Naive thymus-derived CD4-positive, alpha-beta T cell (primary cell): ENCODE results near the gene GARNL3. TPM values are rescaled to one million over a fixed set of nuclear protein-coding genes. Genes with fewer than 3 reads are reported as not detected.

ENCODE experiments used
- ATAC-seq: fragments of 150-1000 bp; cut with Tn5 transposase; 2 replicates; pipeline ENCODE4 v1.10.0; 2021; ENCODE audit warnings: mild to moderate bottlenecking, moderate library complexity
- CTCF ChIA-PET: fragments of 350-600 bp; sonication (Branson Sonifier 250); formaldehyde crosslinking; loops from one replicate; lab custom pipeline; 2021; ENCODE audit warnings: antibody characterized with exemption; lab: Charles Lee
- POLR2A ChIA-PET: fragments of 350-600 bp; sonication (Branson Sonifier 250); formaldehyde crosslinking; loops from one replicate; lab custom pipeline; 2021; ENCODE audit warnings: antibody characterized with exemption, inconsistent platforms; lab: Charles Lee
- DNase-seq, 9 donors: peaks; one replicate each; pipeline versions ENCODE4 v3.0.0 to v3.0.0-alpha.2; 2020 to 2022; ENCODE audit warnings: mixed read lengths in 1 of 9
- H3K27ac ChIP-seq: one replicate; pipeline ENCODE4 v1.7.0; 2013; ENCODE audit warnings: mild to moderate bottlenecking, low read depth, low read length, moderate library complexity
- H3K27me3 ChIP-seq, 2 donors: one replicate each; pipeline ENCODE4 v1.7.0; 2013; ENCODE audit warnings: low read length in 2 of 2, mild to moderate bottlenecking in 2 of 2, moderate library complexity in 2 of 2; ENCODE audit not compliant: control insufficient read depth in 2 of 2, insufficient read depth in 2 of 2
- H3K36me3 ChIP-seq, 3 experiments: 1 replicate in 2 of 3; 2 replicates in 1 of 3; pipeline ENCODE4 v1.7.0; 2013; ENCODE audit warnings: low read length in 3 of 3, mild to moderate bottlenecking in 3 of 3, moderate library complexity in 1 of 3; ENCODE audit not compliant: insufficient read depth in 3 of 3, control insufficient read depth in 2 of 3
- H3K4me1 ChIP-seq, 2 donors: one replicate each; pipeline ENCODE4 v1.7.0; 2013; ENCODE audit warnings: low read length in 2 of 2, mild to moderate bottlenecking in 2 of 2, moderate library complexity in 1 of 2; ENCODE audit not compliant: control insufficient read depth in 2 of 2, insufficient read depth in 2 of 2
- H3K4me3 ChIP-seq: 2 replicates; pipeline ENCODE4 v1.7.0; 2013; ENCODE audit warnings: mild to moderate bottlenecking, low read length
- H3K9me3 ChIP-seq, 3 experiments: 1 replicate in 2 of 3; 2 replicates in 1 of 3; pipeline ENCODE4 v1.7.0; 2013; ENCODE audit warnings: low read length in 3 of 3; ENCODE audit not compliant: control insufficient read depth in 2 of 3
- H3K27ac Mint-ChIP-seq, 9 donors: one replicate each; pipeline ENCODE4 v1.8.0; 2020 to 2022; ENCODE audit warnings: mixed read lengths in 9 of 9, mild to moderate bottlenecking in 8 of 9, moderate library complexity in 5 of 9, inconsistent platforms in 2 of 9
- H3K27me3 Mint-ChIP-seq, 5 donors: one replicate each; pipeline ENCODE4 v1.8.0; 2021 to 2022; ENCODE audit warnings: mixed read lengths in 5 of 5, mild to moderate bottlenecking in 1 of 5
- H3K36me3 Mint-ChIP-seq, 5 donors: one replicate each; pipeline ENCODE4 v1.8.0; 2020 to 2022; ENCODE audit warnings: mixed read lengths in 5 of 5, mild to moderate bottlenecking in 3 of 5, inconsistent platforms in 1 of 5
- H3K4me1 Mint-ChIP-seq, 7 donors: one replicate each; pipeline ENCODE4 v1.8.0; 2020 to 2022; ENCODE audit warnings: mixed read lengths in 7 of 7, mild to moderate bottlenecking in 3 of 7, inconsistent platforms in 1 of 7
- H3K4me3 Mint-ChIP-seq, 10 donors: one replicate each; pipeline ENCODE4 v1.8.0; 2020 to 2022; ENCODE audit warnings: mild to moderate bottlenecking in 10 of 10, mixed read lengths in 10 of 10, moderate library complexity in 6 of 10, inconsistent platforms in 2 of 10
- H3K9me3 Mint-ChIP-seq, 11 donors: one replicate each; pipeline ENCODE4 v1.8.0; 2020 to 2022; ENCODE audit warnings: mixed read lengths in 11 of 11, mild to moderate bottlenecking in 4 of 11, inconsistent platforms in 1 of 11, moderate library complexity in 1 of 11
- intact Hi-C, 2 donors: fragments of 100-400 bp; cut with micrococcal nuclease; formaldehyde crosslinking; loops; one replicate each; pipeline ENCODE4 v1.15.1; 2023
- polyA plus RNA-seq, 2 donors: library from polyadenylated mRNA; unstranded; fragments of 300-500 nt; fragmentation: Illumina TruSeq; gene quantifications; one replicate each; pipeline ENCODE4 v1.2.3, GENCODE V29; 2021
- total RNA-seq, 6 experiments: library from RNA in 5 of 6; stranded (reverse) in 5 of 6; gene quantifications; 1 replicate in 5 of 6; 2 replicates in 1 of 6; pipeline ENCODE4 v1.2.3 and lab custom pipeline; 2021 to 2026

GARNL3 gene
- total and polyA plus RNA-seq, 7 experiments from 2014 or later = 0.85 to 4.1 (median 2.6) TPM; not detected in 1

DNA sequence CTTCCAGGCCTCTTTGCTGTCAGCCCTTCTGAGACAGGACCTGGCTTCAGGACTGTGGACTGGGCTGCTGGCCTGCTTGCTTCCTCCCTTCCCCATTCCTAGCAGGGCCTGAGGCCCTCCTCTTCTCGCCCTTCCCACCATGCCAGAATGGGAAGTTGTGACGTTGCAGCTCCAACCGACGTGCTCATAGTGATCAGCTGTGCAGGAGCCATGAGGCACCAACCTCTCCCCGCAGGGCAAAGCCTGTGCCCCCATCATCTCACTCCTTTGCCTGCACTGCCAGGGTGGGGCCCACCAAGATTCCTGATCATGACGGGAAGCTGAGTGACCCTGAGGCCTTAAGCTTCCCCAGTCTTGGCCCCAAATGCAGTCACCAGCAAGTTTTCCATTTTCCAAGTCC, 45.1 kb upstream of the GARNL3 start:
- intact Hi-C loops = no loop called here
- Mint-ChIP-seq H3K36me3 (no peaks in the 10 kb centered on the region), H3K27me3 (peaks cover 0 to 36% (median 0%) of the 10 kb centered on the region in 5 donors), H3K4me3 (no peak overlapping the region), H3K27ac (no peak overlapping the region), H3K9me3 (peaks cover 0 to 3% (median 0%) of the 10 kb centered on the region in 11 donors), H3K4me1 (peaks cover 16 to 39% (median 33%) of the 10 kb centered on the region in 7 donors)
- ChIA-PET CTCF (no interaction called here), POLR2A (no interaction called here)
- H3K9me3 ChIP-seq = no peaks in the 10 kb centered on the region
- H3K27me3 ChIP-seq = no peaks in the 10 kb centered on the region
- H3K36me3 ChIP-seq = no peaks in the 10 kb centered on the region
- no peak overlapping the region for H3K4me3 ChIP-seq
- ATAC-seq (no peak), DNase-seq (no peak)
- H3K4me1 ChIP-seq = peaks cover 4 to 22% of the 10 kb centered on the region in 2 donors
- no peak overlapping the region for H3K27ac ChIP-seq

DNA sequence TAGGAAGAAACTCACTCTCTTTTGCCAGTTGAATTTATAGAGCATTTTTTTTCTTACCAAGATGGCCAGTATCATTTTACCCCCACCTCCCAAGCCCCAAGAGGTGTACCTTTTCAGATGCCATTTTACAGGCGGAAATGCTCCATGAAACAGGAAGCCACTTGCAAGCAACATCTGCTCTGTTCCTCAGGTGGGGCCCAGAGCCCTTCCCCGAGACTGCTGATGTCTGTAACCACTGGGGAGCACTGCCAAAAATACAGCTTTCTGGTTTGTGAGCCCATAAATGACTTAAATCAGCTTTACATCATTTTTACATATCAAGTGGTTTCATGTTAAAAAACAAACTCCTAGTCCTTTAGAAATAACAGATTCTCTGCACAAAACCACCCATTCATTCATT, 42.9 kb upstream of the GARNL3 start:
- no peaks in the 10 kb centered on the region for H3K27me3 ChIP-seq
- H3K27me3 Mint-ChIP-seq = peaks cover 0 to 41% (median 3%) of the 10 kb centered on the region in 5 donors
- DNase-seq (peak in 4 of 9 donors; percentile 20 to 28 (median 23)), ATAC-seq (no peak)
- H3K27ac ChIP-seq = no peak overlapping the region
- H3K36me3 ChIP-seq = no peaks in the 10 kb centered on the region
- POLR2A ChIA-PET = interaction anchor here (0.7 kb wide), 1 partner anchor 203 kb away, joined by 3 read pairs; the partner anchor contains the start of gene ZNF79
- peaks cover 10 to 31% of the 10 kb centered on the region in 2 donors for H3K4me1 ChIP-seq
- H3K9me3 ChIP-seq = no peaks in the 10 kb centered on the region
- H3K4me3 Mint-ChIP-seq = peak overlapping the region in 7 of 10 donors; percentile 1 to 55 (median 29)
- CTCF ChIA-PET = no interaction called here
- no peaks in the 10 kb centered on the region for H3K36me3 Mint-ChIP-seq
- intact Hi-C loops = loop anchor here in 1 of 2 donors (5.0 to 10.0 kb wide), 3 partner anchors 346 to 1233 kb away; partner anchors contain the start of gene ODF2
- peaks cover 0 to 5% (median 0%) of the 10 kb centered on the region in 11 donors for H3K9me3 Mint-ChIP-seq
- H3K4me1 Mint-ChIP-seq = peaks cover 24 to 48% (median 41%) of the 10 kb centered on the region in 7 donors
- peak overlapping the region in 4 of 9 donors; percentile 12 to 56 (median 48) for H3K27ac Mint-ChIP-seq
- H3K4me3 ChIP-seq = no peak overlapping the region

DNA sequence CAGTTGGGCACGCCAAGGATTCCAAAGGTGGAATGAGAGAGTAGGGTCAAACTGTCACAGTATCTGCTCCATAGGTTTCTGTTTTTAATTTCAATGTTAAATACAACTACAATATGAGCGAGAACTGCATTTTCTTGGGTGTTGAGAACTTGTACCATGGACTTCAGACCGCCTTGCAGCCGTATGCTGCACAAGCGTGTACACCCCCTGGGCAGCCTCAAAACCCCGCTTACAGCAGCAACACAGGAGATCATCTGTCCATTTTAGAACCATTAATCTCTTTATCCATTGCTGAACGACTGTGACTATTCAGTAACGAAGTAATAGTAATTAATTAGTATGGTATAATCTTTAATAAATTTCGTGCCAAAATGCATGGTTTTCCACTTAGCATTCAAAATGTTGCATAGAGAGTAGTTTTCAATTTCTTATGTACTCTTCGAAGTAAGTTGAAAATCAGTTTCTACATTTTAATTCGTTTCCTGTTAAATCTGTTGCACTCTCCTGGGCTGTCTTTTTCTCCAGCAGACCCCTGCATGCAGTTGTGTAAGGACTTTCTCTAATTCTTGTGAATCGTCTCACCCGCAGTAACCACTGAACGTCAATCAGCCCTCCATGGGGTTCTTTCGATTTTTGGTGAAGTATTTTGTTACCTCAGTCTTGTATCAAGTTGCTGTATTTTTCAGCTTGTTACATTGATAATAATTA, 42.0 kb upstream of the GARNL3 start:
- H3K4me3 Mint-ChIP-seq = peak overlapping the region in 7 of 10 donors; percentile 1 to 83 (median 31)

DNA sequence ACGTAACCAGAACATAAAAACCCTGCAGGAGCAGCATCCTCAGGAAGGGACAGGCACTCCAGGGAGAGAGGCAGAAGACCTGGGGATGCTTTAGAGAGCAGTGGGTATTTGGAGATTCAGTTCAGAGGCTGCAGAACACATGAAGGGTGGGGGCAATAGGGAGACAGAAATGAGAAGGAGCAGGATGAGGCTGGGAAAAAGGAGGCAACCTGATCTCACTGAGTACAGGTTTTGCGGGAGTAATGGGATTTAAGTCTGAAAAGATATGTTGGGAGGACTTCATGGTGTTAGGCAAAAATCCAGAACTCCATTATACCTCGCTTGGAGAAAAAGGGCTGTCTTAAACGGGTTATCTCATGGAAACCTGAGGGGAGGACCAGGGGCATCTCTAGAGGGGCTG, 41.3 kb upstream of the GARNL3 start:
- Mint-ChIP-seq H3K27ac (peak overlapping the region in 2 of 9 donors; percentile 17 to 94), H3K9me3 (peaks cover 0 to 5% (median 0%) of the 10 kb centered on the region in 11 donors), H3K36me3 (no peaks in the 10 kb centered on the region), H3K4me3 (peak overlapping the region in 9 of 10 donors; percentile 23 to 90 (median 74)), H3K4me1 (peaks cover 24 to 49% (median 41%) of the 10 kb centered on the region in 7 donors), H3K27me3 (peaks cover 0 to 52% (median 4%) of the 10 kb centered on the region in 5 donors)
- Histone ChIP-seq H3K4me3 (no peak overlapping the region), H3K9me3 (no peaks in the 10 kb centered on the region), H3K4me1 (peaks cover 10 to 31% of the 10 kb centered on the region in 2 donors), H3K27me3 (no peaks in the 10 kb centered on the region), H3K36me3 (no peaks in the 10 kb centered on the region), H3K27ac (no peak overlapping the region)
- CTCF ChIA-PET = interaction anchor here (1.9 kb wide), 1 partner anchor 8 kb away, joined by 8 read pairs; no protein-coding TSS in a partner anchor
- ATAC-seq (no peak), DNase-seq (no peak)
- POLR2A ChIA-PET = interaction anchor here (0.6 to 1.6 kb wide), 2 partner anchors 228 to 769 kb away, joined by 3 to 12 read pairs; partner anchors contain the start of genes LRSAM1 and RPL12
- intact Hi-C loops = loop anchor here (1.0 to 10.0 kb wide), 4 partner anchors 309 to 1232 kb away; partner anchors contain the start of genes ODF2 (in 1 of the 2) and RALGPS1 (in 1 of the 2)

More for the DNA sequence above, 42.0 kb upstream of the GARNL3 start:
- Histone ChIP-seq H3K4me3 (no peak overlapping the region), H3K9me3 (no peaks in the 10 kb centered on the region), H3K4me1 (peaks cover 10 to 31% of the 10 kb centered on the region in 2 donors), H3K27me3 (no peaks in the 10 kb centered on the region), H3K36me3 (no peaks in the 10 kb centered on the region), H3K27ac (no peak overlapping the region)
- CTCF ChIA-PET = no interaction called here
- Mint-ChIP-seq H3K9me3 (peaks cover 0 to 5% (median 0%) of the 10 kb centered on the region in 11 donors), H3K27ac (peak overlapping the region in 3 of 9 donors; percentile 12 to 53 (median 44)), H3K36me3 (no peaks in the 10 kb centered on the region), H3K27me3 (peaks cover 0 to 48% (median 4%) of the 10 kb centered on the region in 5 donors), H3K4me1 (peaks cover 24 to 49% (median 41%) of the 10 kb centered on the region in 7 donors)
- intact Hi-C loops = loop anchor here (1.0 to 10.0 kb wide), 4 partner anchors 308 to 1232 kb away; partner anchors contain the start of genes ODF2 (in 1 of the 2) and RALGPS1 (in 1 of the 2)
- POLR2A ChIA-PET = interaction anchor here (0.7 kb wide), 1 partner anchor 202 kb away, joined by 3 read pairs; the partner anchor contains the start of gene ZNF79
- ATAC-seq (no peak), DNase-seq (no peak)

DNA sequence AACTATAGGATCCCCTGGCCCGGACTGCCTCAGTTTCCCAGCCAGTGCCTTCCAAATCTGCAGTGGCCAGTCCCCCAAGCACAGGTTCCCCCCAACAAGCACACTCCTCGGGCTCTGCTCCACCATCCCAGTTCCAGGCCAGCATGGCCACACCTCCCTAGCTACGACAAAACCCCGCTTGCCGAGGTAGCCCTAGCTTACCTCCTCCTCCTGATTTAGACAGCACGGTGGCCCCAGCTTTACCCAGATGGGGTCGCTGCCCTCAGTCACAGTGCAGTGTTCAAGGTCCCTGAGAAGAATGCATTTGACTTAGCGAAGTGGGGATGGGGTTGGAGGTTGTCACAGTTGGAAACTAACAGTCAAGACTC, 40.8 kb upstream of the GARNL3 start:
- Histone ChIP-seq H3K27ac (no peak overlapping the region), H3K27me3 (no peaks in the 10 kb centered on the region), H3K4me3 (peak overlapping the region; percentile 51), H3K9me3 (no peaks in the 10 kb centered on the region), H3K36me3 (no peaks in the 10 kb centered on the region), H3K4me1 (peaks cover 10 to 31% of the 10 kb centered on the region in 2 donors)
- Mint-ChIP-seq H3K27me3 (peaks cover 0 to 54% (median 6%) of the 10 kb centered on the region in 5 donors), H3K27ac (peak overlapping the region in 8 of 9 donors; percentile 8 to 94 (median 78)), H3K36me3 (no peaks in the 10 kb centered on the region), H3K4me3 (peak overlapping the region; percentile 74 to 93 (median 85)), H3K4me1 (peaks cover 24 to 49% (median 41%) of the 10 kb centered on the region in 7 donors), H3K9me3 (peaks cover 0 to 5% (median 0%) of the 10 kb centered on the region in 11 donors)
- no peak for DNase-seq
- CTCF ChIA-PET = interaction anchor here (1.9 kb wide), 1 partner anchor 9 kb away, joined by 8 read pairs; no protein-coding TSS in a partner anchor
- POLR2A ChIA-PET = interaction anchor here (0.6 to 1.6 kb wide), 3 partner anchors 9 to 769 kb away, joined by 3 to 12 read pairs (median 4); partner anchors contain the start of genes LRSAM1 and RPL12
- intact Hi-C loops = loop anchor here (1.0 to 10.0 kb wide), 11 partner anchors 22 to 1231 kb away; partner anchors contain the start of genes LRSAM1 (in 2 of the 2), RPL12 (in 2 of the 2), ZNF79 (in 2 of the 2) and ODF2 (in 1 of the 2)
- ATAC-seq = no peak
